ENCODE data around the gene CLDN19. TPM values are rescaled to one million over a fixed set of nuclear protein-coding genes. Genes with fewer than 3 reads are reported as not detected.
A peak's percentile ranks its signal among the peaks of the same experiment; 100 is the strongest.

The CLDN19 gene
- total RNA-seq, 1 donor from 2014 or later: 0.19 TPM

- Histone ChIP-seq H2AFZ (replicated peaks) (no peak overlapping the region), H3F3A (ENCODE audit: low read depth) (peaks cover 23% of the 10 kb centered on the region), H3K79me2 (ENCODE audit: low read depth) (no peaks in the 10 kb centered on the region), H3K4me3 (no peak overlapping the region), H4K20me1 (ENCODE audit: low read depth) (no peaks in the 10 kb centered on the region), H3K4me1 (peaks cover 21% of the 10 kb centered on the region), H3K27me3 (no peaks in the 10 kb centered on the region), H3K9me3 (ENCODE audit: low read depth) (no peaks in the 10 kb centered on the region), H3K36me3 (no peaks in the 10 kb centered on the region), H3K9ac (no peak overlapping the region), H3K4me2 (no peak overlapping the region), H3K27ac (no peak overlapping the region)
- peaks cover 29% of the 10 kb centered on the region for H3K4me1 Mint-ChIP-seq
- H3K4me3 Mint-ChIP-seq: no peak overlapping the region
- H3K27ac Mint-ChIP-seq: peak overlapping the region; percentile 22
- no peak for TF ChIP-seq EZH2 (IDR thresholded peaks at IDR 0.05)
- TF ChIP-seq EZH2phosphoT487 (IDR thresholded peaks at IDR 0.05): no peak
- no peak for TF ChIP-seq CTCF (IDR thresholded peaks at IDR 0.05)
- no peak for DNase-seq (ENCODE audit: low spot score)
- H3K36me3 Mint-ChIP-seq: no peaks in the 10 kb centered on the region
- peaks cover 3% of the 10 kb centered on the region for H3K9me3 Mint-ChIP-seq
- H3K27me3 Mint-ChIP-seq (ENCODE audit: insufficient read depth, low read depth): peaks cover 10% of the 10 kb centered on the region
Observed at GRCh38 chr1:42737257-42737656, 2.8 kb downstream of the CLDN19 start.

DNA sequence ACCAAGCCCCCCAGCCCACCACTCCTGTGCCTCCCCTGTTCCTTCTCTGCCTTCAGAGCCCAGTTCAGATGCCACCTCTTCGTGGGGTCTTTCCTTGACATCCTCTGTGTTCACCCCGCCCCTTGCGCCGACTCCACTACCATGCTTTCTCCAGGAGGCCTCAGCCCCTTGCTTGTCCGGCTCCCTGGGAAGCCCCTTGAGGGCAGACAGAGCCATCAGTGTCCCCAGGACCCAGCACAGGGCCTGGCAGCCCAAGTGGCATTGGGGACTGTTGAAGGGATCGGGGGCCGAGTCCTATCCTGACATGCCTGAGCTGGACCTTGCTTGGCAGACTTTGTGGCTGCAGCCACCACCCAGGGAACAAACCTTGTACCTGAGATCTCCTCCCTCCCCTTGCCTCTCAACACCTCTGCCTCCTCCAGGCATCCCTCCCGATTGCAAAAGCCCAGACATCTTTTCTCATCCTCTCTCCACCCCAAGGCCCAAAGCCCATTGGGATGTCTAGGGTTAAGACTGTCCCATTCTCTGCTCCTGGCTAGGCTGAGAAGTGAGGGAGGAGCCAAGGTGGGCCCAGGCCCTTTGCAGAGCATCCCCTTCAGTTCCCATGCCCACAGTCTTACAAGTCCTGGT, 3.4 kb downstream of the CLDN19 start:
- TF ChIP-seq CTCF (IDR thresholded peaks at IDR 0.05) (no peak), EZH2 (IDR thresholded peaks at IDR 0.05) (no peak), EZH2phosphoT487 (IDR thresholded peaks at IDR 0.05) (no peak)
- peak overlapping the region; percentile 22 for H3K27ac Mint-ChIP-seq

DNA sequence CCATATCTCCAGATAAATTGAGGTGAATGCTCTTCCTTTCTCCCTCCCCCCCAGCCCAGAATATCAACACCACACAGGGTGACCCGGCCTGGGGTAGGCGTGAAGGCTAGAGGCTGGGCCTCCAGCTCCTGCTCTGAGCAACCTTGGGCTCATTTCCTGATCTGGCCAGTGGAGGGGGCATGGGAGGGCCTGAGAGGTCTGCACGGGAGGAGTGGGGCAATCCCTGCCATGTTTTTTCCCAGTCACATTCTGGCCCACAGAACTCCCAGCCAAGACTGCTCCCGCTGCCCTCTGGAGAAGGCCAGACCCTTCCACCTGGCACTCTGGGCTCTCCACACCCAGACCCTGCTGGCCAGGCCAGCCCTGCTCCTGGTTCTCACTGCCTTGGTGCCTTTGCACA, 3.9 kb downstream of the CLDN19 start:
- Histone ChIP-seq H4K20me1 (ENCODE audit: low read depth) (no peaks in the 10 kb centered on the region), H3K79me2 (ENCODE audit: low read depth) (no peaks in the 10 kb centered on the region), H3K9ac (no peak overlapping the region), H3K4me3 (no peak overlapping the region), H3K27me3 (no peaks in the 10 kb centered on the region), H2AFZ (replicated peaks) (no peak overlapping the region), H3K4me1 (peaks cover 18% of the 10 kb centered on the region), H3K36me3 (no peaks in the 10 kb centered on the region), H3F3A (ENCODE audit: low read depth) (peaks cover 19% of the 10 kb centered on the region), H3K9me3 (ENCODE audit: low read depth) (no peaks in the 10 kb centered on the region), H3K27ac (no peak overlapping the region), H3K4me2 (no peak overlapping the region)
- Mint-ChIP-seq H3K4me1 (peaks cover 23% of the 10 kb centered on the region), H3K27ac (no peak overlapping the region), H3K36me3 (no peaks in the 10 kb centered on the region), H3K9me3 (peaks cover 3% of the 10 kb centered on the region), H3K4me3 (no peak overlapping the region), H3K27me3 (ENCODE audit: insufficient read depth, low read depth) (peaks cover 8% of the 10 kb centered on the region)
- DNase-seq (ENCODE audit: low spot score): peak; percentile 32
- peak; percentile 30 for TF ChIP-seq CTCF (IDR thresholded peaks at IDR 0.05)
- no peak for TF ChIP-seq EZH2phosphoT487 (IDR thresholded peaks at IDR 0.05)

More for the DNA sequence above, 3.4 kb downstream of the CLDN19 start:
- Histone ChIP-seq H3F3A (ENCODE audit: low read depth) (peaks cover 23% of the 10 kb centered on the region), H4K20me1 (ENCODE audit: low read depth) (no peaks in the 10 kb centered on the region), H3K4me2 (no peak overlapping the region), H3K4me1 (peaks cover 21% of the 10 kb centered on the region), H3K9ac (no peak overlapping the region), H3K27me3 (no peaks in the 10 kb centered on the region), H3K36me3 (no peaks in the 10 kb centered on the region), H3K27ac (no peak overlapping the region), H3K9me3 (ENCODE audit: low read depth) (no peaks in the 10 kb centered on the region), H2AFZ (replicated peaks) (no peak overlapping the region), H3K79me2 (ENCODE audit: low read depth) (no peaks in the 10 kb centered on the region), H3K4me3 (no peak overlapping the region)
- Mint-ChIP-seq H3K27me3 (ENCODE audit: insufficient read depth, low read depth) (peaks cover 8% of the 10 kb centered on the region), H3K36me3 (no peaks in the 10 kb centered on the region), H3K9me3 (peaks cover 3% of the 10 kb centered on the region), H3K4me3 (no peak overlapping the region), H3K4me1 (peaks cover 23% of the 10 kb centered on the region)
- no peak for DNase-seq (ENCODE audit: low spot score)

Measured in neural progenitor cell (in vitro differentiated cells).